NCI-H2171 (cell line): ENCODE results near the gene FAM184A.
A peak's percentile ranks its signal among the peaks of the same experiment; 100 is the strongest.

Source experiments
- DNase-seq: peaks from one replicate; lab custom pipeline; 2025; lab: John Stamatoyannopoulos, UW

The FAM184A gene

DNA sequence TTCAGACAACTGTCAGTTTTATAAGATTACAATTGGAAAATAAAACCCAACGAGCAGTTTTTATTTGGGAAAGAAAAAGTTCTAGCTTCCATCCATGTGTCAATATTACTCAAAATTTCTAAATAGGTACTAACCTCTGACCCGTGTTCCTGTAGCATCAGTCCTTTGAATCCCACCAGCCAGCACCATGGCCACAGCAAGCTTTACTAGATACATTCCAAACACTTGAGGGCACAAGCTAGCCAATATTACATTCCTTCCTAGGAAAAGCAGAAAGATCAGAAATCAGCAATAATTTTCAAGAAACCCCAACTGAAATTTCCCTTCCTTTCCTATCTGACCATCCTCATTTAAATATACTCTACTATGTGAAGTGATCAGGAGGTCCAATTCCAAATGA lies 165.3 kb downstream of the FAM184A start:
- DNase-seq, result no peak

- DNase-seq, result peak; percentile 87
Measured at GRCh38 chr6:118912646-118913045, 165.8 kb downstream of the FAM184A start.
